Sigmoid colon (tissue), 7 donors: ENCODE data around the gene PLCH2. TPM values are rescaled to one million over a fixed set of nuclear protein-coding genes. Genes with fewer than 3 reads are reported as not detected.

ENCODE experiments used
- DNase-seq: peaks from one replicate; pipeline ENCODE4 v3.0.0-alpha.2; 2019
- H3K27ac ChIP-seq, 4 donors: fragments of 200-600 bp; sonication (generic); one replicate each; pipeline ENCODE4 v1.5.1; 2016 to 2019; ENCODE audit warnings: mild to moderate bottlenecking in 1 of 4
- H3K27me3 ChIP-seq, 3 donors: fragments of 200-600 bp; sonication (generic); one replicate each; pipeline ENCODE4 v1.5.1; 2019; ENCODE audit warnings: mild to moderate bottlenecking in 1 of 3
- H3K36me3 ChIP-seq, 4 donors: fragments of 200-600 bp; sonication (generic); one replicate each; pipeline ENCODE4 v1.5.1; 2016 to 2019
- H3K4me1 ChIP-seq, 4 donors: fragments of 200-600 bp; sonication (generic); one replicate each; pipeline ENCODE4 v1.5.1; 2017 to 2019
- H3K4me3 ChIP-seq, 4 donors: fragments of 200-600 bp; sonication (generic); one replicate each; pipeline ENCODE4 v1.5.1; 2017 to 2019; ENCODE audit warnings: mild to moderate bottlenecking in 2 of 4, moderate library complexity in 1 of 4
- H3K9me3 ChIP-seq, 4 donors: fragments of 200-600 bp in 3 of 4; sonication (generic) in 3 of 4; one replicate each; pipeline versions ENCODE4 v1.5.1 to v1.6.1; 2013 to 2019
- EP300 ChIP-seq, 4 donors: sonication (generic); formaldehyde crosslinking; IDR thresholded peaks; one replicate each; pipeline ENCODE4 v1.6.1; 2017; ENCODE audit warnings: antibody characterized with exemption in 4 of 4
- POLR2A ChIP-seq, 2 donors: fragments of 450-650 bp; IDR thresholded peaks; one replicate each; pipeline ENCODE4 v1.6.1; 2016; ENCODE audit warnings: antibody characterized with exemption in 2 of 2, mild to moderate bottlenecking in 2 of 2, moderate library complexity in 2 of 2
- POLR2AphosphoS5 ChIP-seq, 4 donors: sonication (generic); formaldehyde crosslinking; IDR thresholded peaks; one replicate each; pipeline ENCODE4 v1.6.1; 2017; ENCODE audit warnings: antibody characterized with exemption in 4 of 4
- WGBS, 2 donors: extraction: QIAGEN DNeasy Blood & Tissue Kit; methylation state at CpG; one replicate each; pipeline ENCODE4 v1.1.7; 2013; 5-methylcytosine and 5-hydroxymethylcytosine counted together
- intact Hi-C: fragments of 100-400 bp; cut with DNase I; formaldehyde crosslinking; loops from one replicate; pipeline ENCODE4 v1.15.1; 2023
- polyA plus RNA-seq, 3 donors: library from polyadenylated mRNA; stranded (reverse); fragments of 200-250 nt; gene quantifications; one replicate each; pipeline ENCODE4 v1.2.3, GENCODE V29; 2013
- total RNA-seq, 4 donors: library from RNA; depleted of rRNA; stranded (reverse); fragments of >200 nt; gene quantifications; one replicate each; pipeline ENCODE4 v1.1.0, GENCODE V29; 2016
- TF ChIP-seq, protein P1 (sequence below), 4 experiments: fragments of 450-650 bp in 3 of 4; fragments of 200-600 bp in 1 of 4; IDR thresholded peaks; one replicate each; pipeline ENCODE4 v1.5.1; 2016 to 2019; ENCODE audit warnings: antibody characterized with exemption in 4 of 4, mild to moderate bottlenecking in 3 of 4, moderate library complexity in 2 of 4
- donor health status: healthy with polysubstance abuse.
- donor health status: Bipolar disorder and iron deficiency.
- donor health status: healthy.

Gene PLCH2
- total and polyA plus RNA-seq, 7 donors, result 0.54 to 3.8 (median 1.1) TPM; not detected in 2

DNA sequence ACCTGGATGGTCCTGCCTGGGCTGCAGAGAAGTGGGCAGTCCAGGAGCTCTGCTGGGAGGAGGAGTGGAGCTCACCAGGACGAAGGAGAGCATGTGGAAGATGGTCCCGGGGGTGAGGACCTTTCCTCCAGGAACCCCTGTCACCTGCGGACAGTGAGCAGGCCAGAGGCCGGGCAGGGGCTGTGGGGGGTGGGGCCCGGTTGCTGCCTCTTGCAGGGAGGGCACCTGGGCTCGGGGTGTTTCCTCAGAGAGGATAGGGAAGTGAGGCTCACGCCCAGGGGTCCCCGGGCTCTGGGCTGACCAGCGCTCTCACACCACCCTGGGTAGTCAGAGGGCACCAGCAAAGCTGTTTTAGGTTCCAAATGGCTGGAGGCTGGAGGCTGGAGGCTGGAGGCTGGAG lies 41.0 kb upstream of the PLCH2 start:
- TF ChIP-seq POLR2AphosphoS5 (IDR thresholded peaks at IDR 0.05), result no peak
- TF ChIP-seq, protein P1, sequence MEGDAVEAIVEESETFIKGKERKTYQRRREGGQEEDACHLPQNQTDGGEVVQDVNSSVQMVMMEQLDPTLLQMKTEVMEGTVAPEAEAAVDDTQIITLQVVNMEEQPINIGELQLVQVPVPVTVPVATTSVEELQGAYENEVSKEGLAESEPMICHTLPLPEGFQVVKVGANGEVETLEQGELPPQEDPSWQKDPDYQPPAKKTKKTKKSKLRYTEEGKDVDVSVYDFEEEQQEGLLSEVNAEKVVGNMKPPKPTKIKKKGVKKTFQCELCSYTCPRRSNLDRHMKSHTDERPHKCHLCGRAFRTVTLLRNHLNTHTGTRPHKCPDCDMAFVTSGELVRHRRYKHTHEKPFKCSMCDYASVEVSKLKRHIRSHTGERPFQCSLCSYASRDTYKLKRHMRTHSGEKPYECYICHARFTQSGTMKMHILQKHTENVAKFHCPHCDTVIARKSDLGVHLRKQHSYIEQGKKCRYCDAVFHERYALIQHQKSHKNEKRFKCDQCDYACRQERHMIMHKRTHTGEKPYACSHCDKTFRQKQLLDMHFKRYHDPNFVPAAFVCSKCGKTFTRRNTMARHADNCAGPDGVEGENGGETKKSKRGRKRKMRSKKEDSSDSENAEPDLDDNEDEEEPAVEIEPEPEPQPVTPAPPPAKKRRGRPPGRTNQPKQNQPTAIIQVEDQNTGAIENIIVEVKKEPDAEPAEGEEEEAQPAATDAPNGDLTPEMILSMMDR (IDR thresholded peaks at IDR 0.05), result no peak
- H3K27me3 ChIP-seq, result peaks cover 5 to 81% (median 33%) of the 10 kb centered on the region in 3 donors
- no peak for DNase-seq
- 82 to 86% methylated on average over 9 of the region's 9 CpGs for WGBS, 2 donors
- H3K9me3 ChIP-seq, result peaks cover 0 to under 1% (median under 1%) of the 10 kb centered on the region in 4 donors
- H3K36me3 ChIP-seq, result no peaks in the 10 kb centered on the region
- no peak overlapping the region for H3K4me3 ChIP-seq
- intact Hi-C loops, result no loop called here
- no peak overlapping the region for H3K27ac ChIP-seq
- no peaks in the 10 kb centered on the region for H3K4me1 ChIP-seq

DNA sequence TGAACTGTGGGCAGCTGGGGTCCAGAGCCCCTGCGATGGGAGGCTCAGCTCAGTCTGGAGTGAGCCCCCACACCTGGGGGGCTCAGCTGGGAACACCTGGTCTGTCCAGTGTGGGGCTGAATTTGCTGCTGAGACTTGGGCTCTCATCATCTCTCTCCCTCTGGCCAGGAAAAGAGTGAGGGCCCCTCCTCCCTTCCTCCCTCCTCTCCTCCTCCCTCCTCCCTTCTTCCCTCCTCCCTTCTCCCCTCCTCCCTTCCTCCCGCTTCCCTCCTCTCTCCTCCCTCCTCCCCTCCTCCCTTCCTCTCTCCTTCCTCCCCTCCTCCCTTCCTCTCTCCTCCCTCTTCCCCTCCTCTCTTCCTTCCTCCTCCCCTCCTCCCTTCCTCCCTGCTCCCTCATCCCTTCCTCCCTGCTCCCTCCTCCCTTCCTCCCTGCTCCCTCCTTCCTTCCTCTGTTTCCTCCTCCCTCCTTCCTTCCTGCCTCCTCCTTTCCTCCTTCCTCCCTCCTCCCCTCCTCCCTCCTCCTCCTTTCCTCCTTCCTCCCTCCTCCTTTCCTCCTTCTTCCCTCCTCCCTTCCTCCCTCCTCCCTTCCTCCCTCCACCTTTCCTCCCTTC lies 40.2 kb upstream of the PLCH2 start:
- no peak for DNase-seq
- Histone ChIP-seq H3K27ac (no peak overlapping the region), H3K27me3 (peaks cover 5 to 79% (median 33%) of the 10 kb centered on the region in 3 donors), H3K4me3 (no peak overlapping the region), H3K4me1 (no peaks in the 10 kb centered on the region), H3K36me3 (no peaks in the 10 kb centered on the region), H3K9me3 (no peaks in the 10 kb centered on the region)
- 81 to 90% methylated on average over 2 of the region's 2 CpGs for WGBS, 2 donors
- intact Hi-C loops, result no loop called here
- TF ChIP-seq POLR2A (IDR thresholded peaks at IDR 0.05), result no peak
- TF ChIP-seq POLR2AphosphoS5 (IDR thresholded peaks at IDR 0.05), result no peak
- TF ChIP-seq, protein P1 (IDR thresholded peaks at IDR 0.05), result no peak
- TF ChIP-seq EP300 (IDR thresholded peaks at IDR 0.05), result no peak

DNA sequence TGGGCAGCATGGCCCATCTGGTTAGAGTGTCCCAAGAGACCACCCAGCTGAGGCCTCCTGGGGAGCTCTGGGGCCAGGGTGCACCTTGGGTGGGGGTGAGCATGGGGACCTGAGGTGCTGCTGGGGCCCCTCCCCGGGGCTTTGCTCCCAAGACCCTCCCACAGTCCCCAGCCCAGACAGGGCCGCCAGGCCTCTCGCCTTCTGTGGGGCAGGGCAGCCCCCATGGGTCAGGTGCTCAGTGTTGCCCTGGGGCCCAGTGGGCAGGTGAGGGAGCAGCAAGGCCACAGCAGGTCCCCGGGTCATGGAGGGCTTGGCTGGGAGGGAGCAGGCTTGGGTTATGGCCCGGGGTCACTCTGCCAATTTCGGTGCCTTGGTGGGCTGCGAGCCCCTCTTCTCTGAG lies 39.2 kb upstream of the PLCH2 start:
- Histone ChIP-seq H3K27me3 (peaks cover 5 to 79% (median 31%) of the 10 kb centered on the region in 3 donors), H3K4me3 (no peak overlapping the region), H3K4me1 (no peaks in the 10 kb centered on the region), H3K9me3 (no peaks in the 10 kb centered on the region), H3K36me3 (no peaks in the 10 kb centered on the region), H3K27ac (no peak overlapping the region)
- DNase-seq, result no peak
- 86 to 93% methylated on average over 7 of the region's 7 CpGs for WGBS, 2 donors
- intact Hi-C loops, result no loop called here
- TF ChIP-seq POLR2AphosphoS5 (IDR thresholded peaks at IDR 0.05) (no peak), POLR2A (IDR thresholded peaks at IDR 0.05) (no peak), EP300 (IDR thresholded peaks at IDR 0.05) (no peak)
- TF ChIP-seq, protein P1 (IDR thresholded peaks at IDR 0.05), result no peak

DNA sequence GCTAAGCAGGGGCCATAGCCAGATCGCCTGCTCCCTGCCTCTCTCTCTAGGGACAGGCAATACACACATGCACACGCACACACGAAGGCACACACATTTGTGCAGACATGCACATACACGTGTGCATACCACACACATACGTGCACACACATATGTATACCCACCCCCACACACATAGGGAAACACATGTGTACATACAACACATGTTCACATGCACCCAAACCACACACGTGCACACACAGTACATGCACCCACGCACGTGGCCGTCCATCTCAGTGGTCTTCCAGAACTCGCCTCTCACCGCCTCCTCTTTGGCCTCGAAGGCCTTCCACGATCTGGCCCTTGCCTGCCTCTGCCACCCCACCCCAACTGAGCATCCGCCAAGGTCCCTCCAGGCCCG lies 38.5 kb upstream of the PLCH2 start:
- no peak for DNase-seq
- TF ChIP-seq POLR2A (IDR thresholded peaks at IDR 0.05), result no peak
- TF ChIP-seq POLR2AphosphoS5 (IDR thresholded peaks at IDR 0.05), result no peak
- TF ChIP-seq, protein P1 (IDR thresholded peaks at IDR 0.05), result no peak
- no peak for TF ChIP-seq EP300 (IDR thresholded peaks at IDR 0.05)
- no peaks in the 10 kb centered on the region for H3K4me1 ChIP-seq
- no peaks in the 10 kb centered on the region for H3K36me3 ChIP-seq
- H3K27ac ChIP-seq, result no peak overlapping the region
- 78 to 86% methylated on average over 15 of the region's 15 CpGs for WGBS, 2 donors
- no peak overlapping the region for H3K4me3 ChIP-seq
- intact Hi-C loops, result no loop called here
- no peaks in the 10 kb centered on the region for H3K9me3 ChIP-seq
- peaks cover 2 to 79% (median 31%) of the 10 kb centered on the region in 3 donors for H3K27me3 ChIP-seq

DNA sequence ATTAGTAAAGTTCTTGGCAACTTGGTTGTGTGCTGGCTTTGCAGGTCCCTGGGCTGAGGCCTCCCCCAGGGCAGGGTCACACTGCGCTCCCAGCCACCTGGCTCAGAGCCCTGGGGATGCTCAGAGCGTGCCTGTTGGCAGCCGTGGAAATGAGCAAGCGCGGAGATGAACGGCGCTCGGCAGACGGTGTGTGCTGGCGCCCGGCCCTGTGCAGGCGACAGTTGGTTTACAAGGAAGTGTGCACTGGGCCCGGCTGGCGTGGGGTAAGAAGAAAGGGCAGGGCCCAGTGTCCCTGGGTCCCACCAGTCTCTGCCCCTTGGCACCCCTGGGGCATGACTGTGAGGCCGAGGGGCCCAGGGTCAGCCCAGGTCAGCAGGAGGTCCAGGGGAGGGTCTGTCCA lies 38.1 kb upstream of the PLCH2 start:
- Histone ChIP-seq H3K9me3 (no peaks in the 10 kb centered on the region), H3K36me3 (no peaks in the 10 kb centered on the region), H3K4me1 (no peaks in the 10 kb centered on the region), H3K27me3 (peaks cover 3 to 79% (median 31%) of the 10 kb centered on the region in 3 donors), H3K4me3 (no peak overlapping the region), H3K27ac (no peak overlapping the region)
- WGBS, 2 donors, result 12 to 59% methylated on average over 15 of the region's 15 CpGs
- intact Hi-C loops, result no loop called here
- no peak for DNase-seq
- TF ChIP-seq POLR2A (IDR thresholded peaks at IDR 0.05), result no peak
- TF ChIP-seq POLR2AphosphoS5 (IDR thresholded peaks at IDR 0.05), result no peak
- no peak for TF ChIP-seq EP300 (IDR thresholded peaks at IDR 0.05)
- TF ChIP-seq, protein P1 (IDR thresholded peaks at IDR 0.05), result no peak
